ENCODE results near the gene SOX8. TPM values are rescaled to one million over a fixed set of nuclear protein-coding genes. Genes with fewer than 3 reads are reported as not detected.

The SOX8 gene
- total RNA-seq, 1 donor from 2014 or later: 0.81 TPM

- ATAC-seq (no peak), DNase-seq (no peak)
- Histone ChIP-seq H3K36me3 (no peaks in the 10 kb centered on the region), H3K27ac (no peak overlapping the region), H3K9me3 (no peaks in the 10 kb centered on the region), H3K4me1 (no peaks in the 10 kb centered on the region), H3K4me3 (no peak overlapping the region), H3K27me3 (peaks cover 9% of the 10 kb centered on the region)
- intact Hi-C loops (cut with DNase I): no loop called here
- no peak for TF ChIP-seq CTCF (IDR thresholded peaks at IDR 0.05)
Observed at GRCh38 chr16:1009358-1010150, 28.0 kb downstream of the SOX8 start.

GRCh38 chr16:1010251-1010650 lies 28.7 kb downstream of the SOX8 start:
- H3K27me3 ChIP-seq: peaks cover 9% of the 10 kb centered on the region

GRCh38 chr16:1010815-1011214 lies 29.2 kb downstream of the SOX8 start:
- Histone ChIP-seq H3K36me3 (no peaks in the 10 kb centered on the region), H3K4me1 (no peaks in the 10 kb centered on the region), H3K9me3 (no peaks in the 10 kb centered on the region), H3K27ac (no peak overlapping the region), H3K27me3 (peaks cover 9% of the 10 kb centered on the region), H3K4me3 (no peak overlapping the region)
- TF ChIP-seq CTCF (IDR thresholded peaks at IDR 0.05): no peak
- DNase-seq: no peak
- intact Hi-C loops (cut with DNase I): no loop called here
- ATAC-seq: no peak

More at GRCh38 chr16:1010251-1010650, 28.7 kb downstream of the SOX8 start:
- Histone ChIP-seq H3K36me3 (no peaks in the 10 kb centered on the region), H3K4me1 (no peaks in the 10 kb centered on the region), H3K27ac (no peak overlapping the region), H3K4me3 (no peak overlapping the region), H3K9me3 (no peaks in the 10 kb centered on the region)
- ATAC-seq (no peak), DNase-seq (no peak)
- no peak for TF ChIP-seq CTCF (IDR thresholded peaks at IDR 0.05)
- intact Hi-C loops (cut with DNase I): no loop called here

GRCh38 chr16:1011316-1012082 lies 29.9 kb downstream of the SOX8 start:
- no peak overlapping the region for H3K27ac ChIP-seq
- no peaks in the 10 kb centered on the region for H3K9me3 ChIP-seq
- H3K4me3 ChIP-seq: no peak overlapping the region
- H3K4me1 ChIP-seq: no peaks in the 10 kb centered on the region
- intact Hi-C loops (cut with DNase I): no loop called here
- no peak for ATAC-seq
- peaks cover 9% of the 10 kb centered on the region for H3K27me3 ChIP-seq
- no peak for TF ChIP-seq CTCF (IDR thresholded peaks at IDR 0.05)
- no peaks in the 10 kb centered on the region for H3K36me3 ChIP-seq
- no peak for DNase-seq

- DNase-seq: no peak
- H3K4me1 ChIP-seq: no peaks in the 10 kb centered on the region
- no peaks in the 10 kb centered on the region for H3K9me3 ChIP-seq
- H3K4me3 ChIP-seq: no peak overlapping the region
- no peaks in the 10 kb centered on the region for H3K36me3 ChIP-seq
- no peak overlapping the region for H3K27ac ChIP-seq
- no peak for ATAC-seq
- no peak for TF ChIP-seq CTCF (IDR thresholded peaks at IDR 0.05)
- H3K27me3 ChIP-seq: peaks cover 9% of the 10 kb centered on the region
- intact Hi-C loops (cut with DNase I): no loop called here
Observed at GRCh38 chr16:1012135-1012534, 30.6 kb downstream of the SOX8 start.
